Prostate gland (tissue), 2 donors: Measurements from ENCODE around the gene PTK7.

ENCODE experiments used
- POLR2A ChIP-seq: fragments of 450-650 bp; IDR thresholded peaks from one replicate; pipeline ENCODE4 v1.6.1; 2016; ENCODE audit warnings: antibody characterized with exemption, mild to moderate bottlenecking
- POLR2AphosphoS5 ChIP-seq: sonication (generic); formaldehyde crosslinking; IDR thresholded peaks from one replicate; pipeline ENCODE4 v1.6.1; 2017; ENCODE audit warnings: antibody characterized with exemption
- TF ChIP-seq, protein P1 (sequence below), 4 experiments: fragments of 200-600 bp in 2 of 4; fragments of 450-650 bp in 2 of 4; sonication (generic) in 2 of 4; IDR thresholded peaks; 1 replicate in 3 of 4; 2 replicates in 1 of 4; pipeline ENCODE4 v1.5.1; 2016 to 2019; ENCODE audit warnings: antibody characterized with exemption in 4 of 4, mild to moderate bottlenecking in 2 of 4, moderate library complexity in 2 of 4

DNA sequence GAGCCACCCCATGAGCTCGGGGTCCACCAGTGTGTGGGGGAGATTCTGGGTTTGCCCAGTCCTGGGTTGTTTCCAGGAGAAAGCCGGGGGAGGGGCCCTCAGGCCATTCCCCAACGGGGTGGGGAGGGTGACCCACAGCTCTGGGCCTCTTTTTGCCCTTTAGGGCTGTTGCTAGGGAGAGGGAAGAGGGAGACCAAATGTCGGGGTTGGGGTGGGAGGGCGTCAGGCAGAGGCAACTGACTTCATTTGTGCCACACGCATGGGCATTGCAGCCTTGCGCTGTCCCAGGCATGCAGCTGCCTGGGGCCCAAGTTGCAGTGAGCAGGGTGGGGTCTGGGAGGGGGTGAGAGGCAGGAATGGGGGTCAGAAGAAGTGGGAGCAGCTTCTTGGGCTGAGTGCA is 103.9 kb downstream of the PTK7 start:
- TF ChIP-seq, protein P1, sequence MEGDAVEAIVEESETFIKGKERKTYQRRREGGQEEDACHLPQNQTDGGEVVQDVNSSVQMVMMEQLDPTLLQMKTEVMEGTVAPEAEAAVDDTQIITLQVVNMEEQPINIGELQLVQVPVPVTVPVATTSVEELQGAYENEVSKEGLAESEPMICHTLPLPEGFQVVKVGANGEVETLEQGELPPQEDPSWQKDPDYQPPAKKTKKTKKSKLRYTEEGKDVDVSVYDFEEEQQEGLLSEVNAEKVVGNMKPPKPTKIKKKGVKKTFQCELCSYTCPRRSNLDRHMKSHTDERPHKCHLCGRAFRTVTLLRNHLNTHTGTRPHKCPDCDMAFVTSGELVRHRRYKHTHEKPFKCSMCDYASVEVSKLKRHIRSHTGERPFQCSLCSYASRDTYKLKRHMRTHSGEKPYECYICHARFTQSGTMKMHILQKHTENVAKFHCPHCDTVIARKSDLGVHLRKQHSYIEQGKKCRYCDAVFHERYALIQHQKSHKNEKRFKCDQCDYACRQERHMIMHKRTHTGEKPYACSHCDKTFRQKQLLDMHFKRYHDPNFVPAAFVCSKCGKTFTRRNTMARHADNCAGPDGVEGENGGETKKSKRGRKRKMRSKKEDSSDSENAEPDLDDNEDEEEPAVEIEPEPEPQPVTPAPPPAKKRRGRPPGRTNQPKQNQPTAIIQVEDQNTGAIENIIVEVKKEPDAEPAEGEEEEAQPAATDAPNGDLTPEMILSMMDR (IDR thresholded peaks at IDR 0.05), result no peak
- TF ChIP-seq POLR2AphosphoS5 (no peak), POLR2A (no peak)
